Germinal center (tissue), 1 donor: ENCODE data around the gene MUC5B.
"Not testable (repeated sequence)": the region's sequence is repeated elsewhere in the genome, so short reads cannot be mapped to it uniquely, and the experiment has no call there.

Experiments
- DNase-seq: peaks from one replicate; pipeline ENCODE4 v3.0.0; 2012; ENCODE audit warnings: mixed read lengths, low spot score

Gene MUC5B

DNA sequence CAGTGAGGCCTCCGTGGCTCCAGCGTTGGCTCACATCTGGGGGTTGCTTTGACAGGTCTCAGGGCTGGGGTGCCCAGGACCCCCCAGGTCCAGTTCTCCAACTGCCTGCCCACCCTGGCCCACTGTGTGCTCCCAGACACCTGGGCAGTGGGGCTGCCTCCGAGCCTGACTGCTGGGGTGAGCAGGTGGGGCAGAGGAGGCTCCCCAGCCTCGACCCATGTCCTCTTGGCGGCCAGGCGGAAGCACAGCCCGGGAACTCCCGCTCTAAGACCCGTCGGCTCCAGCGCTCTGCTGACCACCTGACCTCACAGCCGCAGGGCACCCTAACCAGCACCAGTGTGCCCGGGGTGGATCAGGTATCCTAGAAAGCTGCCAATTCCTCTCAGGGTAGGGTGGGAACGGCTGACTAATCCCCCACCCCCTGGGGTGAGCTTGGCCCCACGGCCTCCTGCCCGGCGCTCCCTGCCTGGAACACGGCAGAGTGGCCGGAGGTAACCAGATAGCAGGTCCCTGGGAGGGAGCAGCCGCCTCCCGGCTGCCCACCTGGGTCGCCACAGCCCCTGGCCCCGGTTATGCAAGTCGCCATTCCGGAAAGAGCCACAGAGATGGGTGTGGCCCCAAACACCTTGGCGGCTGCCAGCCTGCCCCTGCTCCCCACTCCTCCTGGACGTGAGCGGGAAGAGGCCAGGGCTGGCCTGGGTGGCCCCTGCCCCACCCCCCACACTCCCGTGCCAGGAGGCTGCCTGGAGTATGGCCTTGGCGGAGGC lies 19.2 kb upstream of the MUC5B start:
- DNase-seq = no peak

GRCh38 chr11:1204381-1205101 lies 18.3 kb upstream of the MUC5B start:
- no peak for DNase-seq

DNA sequence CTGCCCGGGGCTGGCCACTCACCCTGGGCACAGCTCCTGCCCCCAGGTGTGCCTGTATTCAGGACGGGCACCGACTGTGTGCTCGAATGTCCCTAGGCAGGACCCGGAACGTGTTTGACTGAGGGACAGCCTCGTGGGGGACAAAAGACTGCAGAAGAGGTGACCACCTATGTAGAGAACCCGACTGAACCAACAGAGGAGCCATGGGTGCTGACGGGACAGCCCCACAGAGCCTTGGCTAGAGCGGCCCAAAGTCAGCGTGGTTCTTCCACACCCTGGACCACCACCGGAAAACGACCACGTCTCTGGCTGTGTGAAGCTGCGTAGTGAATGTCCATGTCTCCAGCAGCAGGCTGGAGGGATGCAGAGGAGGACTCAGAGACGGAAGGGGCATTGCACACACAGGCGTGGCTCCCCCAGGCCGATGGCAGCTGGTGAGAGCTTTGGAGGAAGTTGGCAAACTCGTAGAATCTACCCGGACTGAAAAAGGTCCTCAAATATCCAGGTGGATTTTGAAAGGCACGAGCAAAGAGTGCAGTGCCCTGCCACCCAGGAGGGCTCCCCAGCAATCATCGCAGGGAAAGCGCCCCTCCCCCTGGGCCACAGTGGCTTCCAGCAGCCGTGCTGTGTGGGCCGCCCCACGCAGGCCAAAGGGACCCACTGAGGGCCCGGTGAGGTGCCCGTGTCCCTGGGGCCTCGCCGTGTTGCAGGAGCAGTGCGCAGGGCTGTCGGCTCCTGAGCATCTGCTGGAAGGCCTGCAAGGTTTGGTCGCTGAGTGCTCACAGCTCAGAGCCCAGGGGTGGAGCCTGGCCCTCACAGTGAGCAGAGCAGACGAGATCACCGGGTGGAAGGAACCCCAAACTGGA lies 17.5 kb upstream of the MUC5B start:
- no peak for DNase-seq

DNA sequence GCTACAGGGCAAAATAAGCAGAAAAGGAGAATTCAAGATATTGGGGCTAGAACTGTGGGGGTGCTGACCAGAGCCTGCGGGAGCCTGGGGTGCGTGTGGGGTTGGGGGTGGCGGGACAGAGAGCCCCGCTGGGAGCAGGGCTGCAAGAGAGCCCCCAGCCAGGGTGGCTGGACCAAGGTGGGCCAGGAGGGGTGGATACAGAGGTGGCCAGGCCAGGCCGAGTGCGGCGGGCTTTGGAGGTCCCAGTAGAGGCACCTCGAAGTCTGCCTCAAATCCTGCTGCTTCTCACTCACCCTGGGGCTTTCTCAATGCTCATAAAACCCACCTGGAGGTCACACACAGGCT lies 16.9 kb upstream of the MUC5B start:
- DNase-seq = no peak

GRCh38 chr11:1206391-1207271 lies 16.2 kb upstream of the MUC5B start:
- DNase-seq = no peak

- DNase-seq = no peak
Measured at GRCh38 chr11:1207401-1208143, 15.3 kb upstream of the MUC5B start.

DNA sequence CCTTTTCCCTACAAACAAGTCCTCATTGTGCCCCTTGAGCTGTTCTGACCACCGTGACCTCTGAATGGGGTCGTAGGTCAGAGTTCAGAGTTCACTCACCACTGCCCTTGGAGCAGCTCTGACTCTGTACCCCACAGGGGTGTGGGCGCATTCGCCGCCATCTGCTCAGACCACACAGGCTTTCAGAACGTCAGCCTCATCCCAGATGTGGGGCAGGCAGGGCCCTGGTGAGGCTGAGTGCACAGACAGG lies 14.8 kb upstream of the MUC5B start:
- no peak for DNase-seq

DNA sequence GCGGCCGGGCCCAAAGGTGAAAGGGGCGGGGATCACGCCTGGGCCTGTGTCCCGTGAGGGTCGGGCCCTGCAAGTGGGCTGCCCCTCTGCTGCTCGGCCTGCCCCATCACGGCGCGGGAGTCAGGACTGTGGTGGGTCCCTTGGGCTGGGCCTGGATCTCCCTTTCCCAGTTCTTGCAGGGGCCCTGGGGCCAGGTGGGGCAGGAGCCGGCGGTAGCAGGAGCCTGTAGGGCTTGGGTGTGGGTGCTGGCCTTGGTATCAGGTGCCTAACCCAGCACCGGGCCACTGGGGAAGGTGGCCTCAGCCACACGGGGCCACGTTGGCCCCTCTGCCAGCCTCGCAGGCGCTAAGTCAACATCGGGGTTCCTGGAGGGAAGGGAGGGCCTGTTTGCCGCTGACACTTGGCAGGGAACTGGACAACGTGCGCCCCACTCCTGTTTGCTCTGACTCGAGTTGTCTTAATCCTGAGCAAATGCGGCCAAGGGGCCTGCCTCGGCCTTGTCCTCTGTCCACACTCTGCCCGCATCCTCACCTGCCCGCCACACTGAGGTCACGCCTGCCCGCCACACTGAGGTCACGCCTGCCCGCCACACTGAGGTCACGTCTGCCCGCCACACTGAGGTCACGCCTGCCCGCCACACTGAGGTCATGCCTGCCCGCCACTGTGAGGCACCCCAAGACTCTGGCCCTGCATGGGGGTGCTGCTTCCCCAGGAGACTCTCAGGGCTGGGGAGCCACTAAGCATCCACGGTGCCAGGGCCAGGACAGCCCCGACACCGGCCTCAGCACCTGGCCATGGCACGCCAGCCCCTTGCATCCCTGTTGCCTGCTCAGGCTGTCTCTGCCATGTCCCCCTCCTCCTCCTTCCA lies 14.2 kb upstream of the MUC5B start:
- DNase-seq = no peak

DNA sequence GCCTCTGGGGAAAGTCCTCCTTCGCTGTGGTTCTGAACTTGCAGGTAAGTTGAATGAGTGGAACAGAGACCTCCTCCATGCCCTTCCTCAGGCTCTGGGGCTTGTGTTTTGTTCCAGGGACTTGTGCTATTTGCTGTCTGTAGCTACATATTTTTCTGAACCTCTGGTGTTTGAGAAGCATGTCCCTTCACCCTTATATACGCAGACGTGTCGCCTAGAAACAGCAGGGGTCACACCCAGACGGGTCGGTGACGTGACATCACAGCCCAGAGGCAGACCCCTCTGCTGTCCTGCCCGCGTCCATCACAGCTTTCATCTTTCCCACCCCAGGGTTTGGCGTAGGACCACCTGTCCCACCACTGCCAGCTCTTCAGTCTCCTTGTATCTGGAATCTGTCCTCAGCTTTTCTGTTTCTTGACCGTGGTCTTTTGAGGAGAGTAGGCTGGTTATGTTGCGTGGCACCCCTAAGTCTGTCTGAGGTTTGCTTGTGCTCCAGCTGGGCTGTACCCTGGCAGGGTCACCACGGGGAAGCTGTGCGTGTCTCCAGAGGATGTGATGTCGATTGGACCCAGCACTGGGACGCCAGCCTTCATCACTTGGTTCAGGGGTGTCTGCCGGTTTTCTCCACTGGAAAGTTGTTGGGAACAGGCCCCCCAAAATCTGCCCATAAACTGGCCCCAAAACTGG lies 13.4 kb upstream of the MUC5B start:
- DNase-seq = no peak

GRCh38 chr11:1211838-1212237 lies 11.0 kb upstream of the MUC5B start:
- DNase-seq = no peak

DNA sequence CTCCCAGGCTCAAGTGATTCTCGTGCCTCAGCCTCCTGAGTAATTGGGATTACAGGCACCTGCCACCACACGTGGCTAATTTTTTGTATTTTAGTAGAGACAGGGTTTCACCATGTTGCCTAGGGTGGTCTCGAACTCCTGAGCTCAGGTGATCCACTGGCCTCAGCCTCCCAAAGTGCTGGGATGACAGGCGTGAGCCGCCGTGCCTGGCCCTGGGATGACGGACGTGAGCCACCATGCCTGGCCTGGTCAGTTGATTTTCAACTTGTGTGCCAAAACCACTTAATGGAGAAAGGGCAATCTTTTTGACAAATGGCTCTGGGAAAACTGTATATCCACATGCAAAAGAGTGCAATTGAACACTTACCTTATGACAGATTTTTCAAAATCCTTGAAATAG lies 7.0 kb upstream of the MUC5B start:
- not testable (repeated sequence) for DNase-seq

GRCh38 chr11:1217151-1217550 lies 5.7 kb upstream of the MUC5B start:
- no peak for DNase-seq

DNA sequence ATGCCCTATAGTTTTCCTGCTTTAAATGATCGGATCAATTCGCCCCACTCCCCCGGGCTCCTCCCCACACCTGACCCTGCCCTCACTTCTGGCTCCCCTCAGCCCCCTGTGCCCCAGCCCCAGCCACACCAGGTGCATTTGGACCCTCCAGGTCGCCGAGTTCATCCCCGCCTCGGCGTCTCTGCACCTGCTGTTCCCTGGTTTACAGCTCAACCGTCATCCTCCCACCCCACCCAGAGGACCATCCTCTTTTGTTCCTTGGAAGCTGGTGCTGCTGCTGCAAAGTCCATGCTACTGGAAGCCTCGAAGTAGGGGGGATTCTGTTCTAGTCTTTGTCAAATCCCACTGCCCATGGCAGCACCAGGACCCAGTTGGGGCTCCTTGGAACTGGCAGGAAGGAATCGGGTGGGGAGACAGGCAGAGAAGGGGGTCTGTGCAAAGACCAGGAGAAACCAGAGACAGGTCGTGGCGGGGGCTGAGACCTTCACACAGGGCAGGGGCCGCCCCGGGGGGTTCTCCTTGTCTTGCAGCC lies 4.5 kb upstream of the MUC5B start:
- no peak for DNase-seq

DNA sequence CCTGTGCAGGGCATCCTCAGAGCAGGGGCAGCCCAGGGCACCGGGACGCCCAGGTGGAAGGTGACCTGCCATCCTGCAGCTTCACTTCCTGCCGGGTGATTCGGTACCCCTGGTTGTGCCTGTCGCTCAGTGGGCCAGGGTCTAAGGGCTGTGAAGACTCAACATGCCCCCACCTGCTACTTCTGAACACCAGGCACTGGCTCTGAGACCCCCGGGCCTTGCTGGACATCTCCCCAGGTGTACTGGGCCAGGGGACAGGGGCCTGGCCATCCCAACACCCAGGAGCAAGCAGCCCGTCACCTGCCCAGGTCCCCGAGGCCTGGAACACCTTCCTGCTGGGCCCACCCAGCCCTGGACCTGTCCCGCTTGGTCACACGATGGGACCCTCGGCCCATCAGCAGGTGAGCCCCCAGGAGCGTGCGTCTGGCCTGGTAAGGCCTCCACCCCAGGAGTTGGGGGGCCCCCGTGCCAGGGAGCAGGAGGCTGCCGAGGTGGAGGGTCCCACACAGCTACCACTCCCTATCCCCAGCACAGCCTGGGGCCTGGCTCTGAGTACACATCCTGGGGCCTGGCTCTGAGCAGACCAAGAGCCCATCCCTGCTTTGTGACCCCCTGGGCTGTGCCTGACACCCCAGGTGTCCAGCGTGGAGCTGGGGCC lies 3.9 kb upstream of the MUC5B start:
- no peak for DNase-seq

DNA sequence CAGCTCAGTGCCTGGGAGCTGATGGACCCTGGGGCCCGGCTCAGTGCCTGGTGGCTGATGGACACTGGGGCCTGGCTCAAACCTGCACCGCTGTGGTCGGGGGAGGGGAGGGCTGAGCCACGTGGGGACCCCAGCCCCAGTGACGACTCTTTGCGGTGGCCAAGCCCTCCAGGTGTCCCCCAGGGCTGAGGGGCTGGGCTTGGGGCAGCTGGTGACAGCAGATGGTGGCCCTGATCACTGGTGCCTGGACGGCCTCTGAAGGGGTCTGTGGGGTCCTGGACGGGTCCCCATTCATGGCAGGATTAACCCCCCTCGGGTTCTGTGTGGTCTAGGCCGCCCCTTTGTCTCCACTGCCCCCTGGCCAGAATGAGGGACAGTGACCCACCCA lies 3.4 kb upstream of the MUC5B start:
- DNase-seq = no peak

DNA sequence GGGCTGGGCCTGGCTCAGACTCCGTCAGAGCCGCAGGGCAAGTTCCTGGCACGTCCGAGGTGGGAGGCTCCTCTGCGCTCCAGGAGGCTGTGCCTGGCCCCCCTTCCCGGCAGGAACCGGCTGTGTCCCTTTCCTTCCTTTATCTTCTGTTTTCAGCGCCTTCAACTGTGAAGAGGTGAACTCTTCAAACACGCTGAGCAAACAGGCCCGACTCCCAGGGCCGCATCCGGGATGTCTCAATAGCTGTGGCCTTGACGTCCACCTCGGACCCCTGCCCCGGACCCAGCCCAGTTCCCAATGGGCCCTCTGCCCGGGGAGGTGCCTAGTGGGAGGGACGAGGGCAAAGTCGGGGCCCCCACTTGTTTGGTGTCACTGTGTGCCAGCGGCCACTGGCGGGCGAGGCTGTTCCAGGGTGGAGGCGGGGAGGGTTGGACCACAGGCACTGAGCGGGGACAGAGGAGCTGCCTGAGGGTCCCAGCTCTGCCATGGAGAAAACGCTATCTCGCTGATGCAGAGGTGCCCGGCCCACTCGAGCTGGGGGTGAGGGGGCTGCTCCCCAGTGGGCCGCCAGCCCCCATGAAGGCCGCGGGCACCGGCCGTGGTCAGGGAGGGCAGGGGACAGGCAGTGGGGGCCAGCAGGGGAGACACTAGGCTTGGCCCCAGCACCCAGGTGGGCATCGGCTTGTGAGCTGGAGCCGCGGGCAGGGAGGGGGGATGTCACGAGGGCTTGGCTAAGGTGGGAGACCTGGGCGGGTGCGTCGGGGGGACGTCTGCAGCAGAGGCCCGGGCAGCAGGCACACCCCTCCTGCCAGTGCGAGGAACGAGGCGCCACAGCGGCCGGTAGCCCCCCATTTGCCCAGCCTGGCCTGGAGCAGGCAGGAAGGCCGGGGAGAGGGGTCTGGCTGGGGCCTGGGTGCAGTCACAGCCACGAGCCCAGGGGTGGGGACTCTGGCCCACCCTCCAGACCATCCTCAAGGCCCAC lies 2.7 kb upstream of the MUC5B start:
- DNase-seq = no peak

DNA sequence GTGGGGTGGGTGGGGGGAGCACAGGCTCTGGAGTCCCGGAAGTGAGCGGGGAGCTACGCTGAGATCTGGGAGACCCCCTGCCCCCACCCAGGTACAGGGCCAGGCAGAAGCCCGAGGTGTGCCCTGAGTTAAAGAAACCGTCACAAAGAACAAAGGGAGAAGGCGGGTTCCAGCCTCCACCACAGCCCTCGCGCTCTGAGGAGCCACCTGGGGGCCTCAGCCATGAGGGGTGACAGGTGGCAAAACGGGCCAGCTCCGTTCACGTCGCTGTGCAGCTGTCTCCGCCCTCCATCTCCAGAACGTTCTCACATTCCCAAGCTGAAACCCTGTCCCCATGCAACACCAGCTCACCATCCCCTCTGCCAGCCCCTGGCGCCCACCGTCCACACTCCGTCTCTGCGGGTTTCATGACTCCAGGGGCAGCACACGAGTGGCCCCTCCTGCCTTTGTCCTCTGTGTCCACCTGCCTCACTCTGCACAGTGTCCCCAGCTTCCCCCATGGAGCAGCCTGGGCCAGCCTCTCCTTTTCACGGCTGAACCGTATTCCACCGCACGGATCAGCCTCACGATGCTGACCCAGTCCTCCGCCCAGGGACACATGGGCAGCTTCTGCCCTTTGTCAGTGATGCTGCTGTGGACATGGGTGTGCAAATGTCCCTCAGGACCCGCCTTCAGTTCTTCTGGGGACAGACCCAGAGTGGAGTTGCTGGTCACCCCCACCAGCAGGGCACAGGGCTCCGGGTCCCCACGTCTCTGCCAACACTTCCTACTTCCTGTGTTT lies 1.7 kb upstream of the MUC5B start:
- no peak for DNase-seq
